ENCODE data around the gene TAMM41. TPM values are rescaled to one million over a fixed set of nuclear protein-coding genes. Genes with fewer than 3 reads are reported as not detected.
"Not testable (repeated sequence)": the region's sequence is repeated elsewhere in the genome, so short reads cannot be mapped to it uniquely, and the experiment has no call there.

Gene TAMM41
- total and polyA plus RNA-seq, 9 of the 15 experiments (the other 6 are each of a cell fraction or from before 2014, with no cell fraction given): 8.6 to 74.6 (median 29.3) TPM

DNA sequence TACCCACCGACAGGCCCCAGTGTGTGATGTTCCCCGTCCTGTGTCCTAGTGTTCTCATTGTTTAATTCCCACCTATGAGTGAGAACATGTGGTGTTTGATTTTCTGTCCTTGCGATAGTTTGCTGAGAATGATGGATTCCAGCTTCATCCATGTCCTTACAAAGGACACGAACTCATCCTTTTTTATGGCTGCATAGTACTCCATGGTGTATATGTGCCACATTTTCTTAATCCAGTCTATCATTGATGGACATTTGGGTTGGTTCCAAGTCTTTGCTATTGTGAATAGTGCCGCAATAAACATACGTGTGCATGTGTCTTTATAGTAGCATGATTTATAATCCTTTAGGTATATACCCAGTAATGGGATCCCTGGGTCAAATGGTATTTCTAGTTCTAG is 15.5 kb upstream of the TAMM41 start:
- H2AFZ ChIP-seq (ENCODE audit: low read depth, low read length); intact Hi-C loops (cut with micrococcal nuclease); BruUV-seq (replicated peaks); H3K4me2 ChIP-seq (ENCODE audit: insufficient read depth, low read length); POLR2A ChIA-PET; H3K9ac ChIP-seq (ENCODE audit: insufficient read depth in 1 of 2, low read depth in 2 of 2, low read length in 2 of 2); H3K4me3 ChIP-seq; H3K4me1 ChIP-seq (replicated peaks in 1 of 2; ENCODE audit: control insufficient read depth in 2 of 2, insufficient read depth in 2 of 2, low read length in 2 of 2); H4K20me1 ChIP-seq (replicated peaks; ENCODE audit: control insufficient read depth, insufficient read depth, low read length); ATAC-seq; FAIRE-seq; in situ Hi-C loops (cut with MboI); H3K27me3 ChIP-seq (ENCODE audit: control insufficient read depth in 2 of 2, insufficient read depth in 2 of 2, low read length in 2 of 2); H3K79me2 ChIP-seq (ENCODE audit: control insufficient read depth, insufficient read depth, low read length); DNase-seq (ENCODE audit: extremely low read depth in 1 of 4, low spot score in 3 of 4); CTCF ChIA-PET (ENCODE audit: low intra/inter-chr PET ratio); H3K9me1 ChIP-seq (ENCODE audit: control insufficient read depth, insufficient read depth, low read length); H3K27ac ChIP-seq (ENCODE audit: extremely low read depth, low read depth, low read length); H3K36me3 ChIP-seq (ENCODE audit: control insufficient read depth, insufficient read depth, low read length); H3K9me3 ChIP-seq (replicated peaks; ENCODE audit: control insufficient read depth, insufficient read depth, low read depth, low read length): not testable (repeated sequence)
- WGBS (ENCODE audit: insufficient coverage, low coverage, missing lambda C conversion rate): 4% methylated on average over 4 of the region's 6 CpGs
- TF ChIP-seq ZNF146 (CRISPR knock-in tag; IDR thresholded peaks at IDR 0.05; ENCODE audit: unreplicated experiment): peak; percentile 60

DNA sequence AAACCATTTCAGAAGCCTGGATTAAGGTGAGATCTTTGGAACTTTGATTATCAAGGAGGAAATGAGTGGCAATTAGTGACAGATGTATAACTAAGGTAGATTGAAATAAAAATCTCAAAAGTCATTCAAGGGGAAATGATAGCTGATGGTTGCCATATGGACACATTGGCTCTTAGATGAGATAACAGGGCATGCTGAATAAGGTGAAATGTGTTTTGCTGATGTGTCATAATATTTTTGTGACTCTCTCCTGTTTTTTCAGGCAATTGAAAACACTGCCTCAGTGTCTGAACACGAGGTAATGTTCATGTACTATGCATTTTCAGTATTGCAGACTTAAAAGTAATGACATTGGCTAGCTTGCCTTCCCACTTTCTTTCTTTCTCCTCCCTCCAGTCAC is 13.5 kb upstream of the TAMM41 start:
- POLR2A ChIA-PET: interaction anchor here (1.3 kb wide), 1 partner anchor 13 kb away, joined by 4 read pairs; no protein-coding TSS in a partner anchor
- H3K9ac ChIP-seq (ENCODE audit: insufficient read depth in 1 of 2, low read depth in 2 of 2, low read length in 2 of 2); H3K27me3 ChIP-seq (ENCODE audit: control insufficient read depth in 2 of 2, insufficient read depth in 2 of 2, low read length in 2 of 2); H2AFZ ChIP-seq (ENCODE audit: low read depth, low read length); H3K4me3 ChIP-seq; H3K9me3 ChIP-seq (replicated peaks; ENCODE audit: control insufficient read depth, insufficient read depth, low read depth, low read length); CTCF ChIA-PET (ENCODE audit: low intra/inter-chr PET ratio); H3K27ac ChIP-seq (ENCODE audit: extremely low read depth, low read depth, low read length); H3K79me2 ChIP-seq (ENCODE audit: control insufficient read depth, insufficient read depth, low read length); ATAC-seq; H3K9me1 ChIP-seq (ENCODE audit: control insufficient read depth, insufficient read depth, low read length); FAIRE-seq; H3K4me1 ChIP-seq (replicated peaks in 1 of 2; ENCODE audit: control insufficient read depth in 2 of 2, insufficient read depth in 2 of 2, low read length in 2 of 2); DNase-seq (ENCODE audit: extremely low read depth in 1 of 4, low spot score in 3 of 4); H4K20me1 ChIP-seq (replicated peaks; ENCODE audit: control insufficient read depth, insufficient read depth, low read length); H3K4me2 ChIP-seq (ENCODE audit: insufficient read depth, low read length); intact Hi-C loops (cut with micrococcal nuclease); in situ Hi-C loops (cut with MboI); BruUV-seq (replicated peaks); H3K36me3 ChIP-seq (ENCODE audit: control insufficient read depth, insufficient read depth, low read length): not testable (repeated sequence)
- TF ChIP-seq ZNF316 (IDR thresholded peaks at IDR 0.05): peak; percentile 79
- TF ChIP-seq MAFG (tag; conservative IDR thresholded peaks at IDR 0.05): peak; percentile 63
- TF ChIP-seq C11orf30 (IDR thresholded peaks at IDR 0.05; ENCODE audit: low read depth): peak; percentile 51; the same call in 1 of the 2 replicates
- 0% methylated on average over 1 of the region's 1 CpG for WGBS (ENCODE audit: insufficient coverage, low coverage, missing lambda C conversion rate)

All from K562 (cell line).